NB4 (cell line): ENCODE results near the gene MARK2.

ENCODE experiments used
- CTCF ChIP-seq: IDR thresholded peaks from one replicate; pipeline ENCODE4 v1.5.1; 2012; ENCODE audit warnings: low read depth, low read length
- POLR2A ChIP-seq: IDR thresholded peaks from 2 replicates; pipeline ENCODE4 v1.6.1; 2011; ENCODE audit warnings: mild to moderate bottlenecking; ENCODE audit not compliant: insufficient read length; ENCODE audit errors: extremely low read depth

GRCh38 chr11:63846897-63847296, 8.0 kb downstream of the MARK2 start:
- TF ChIP-seq CTCF (no peak), POLR2A (no peak)
